ENCODE results near the gene AKT3.
"Not testable (repeated sequence)": the region's sequence is repeated elsewhere in the genome, so short reads cannot be mapped to it uniquely, and the experiment has no call there.

Gene AKT3

DNA sequence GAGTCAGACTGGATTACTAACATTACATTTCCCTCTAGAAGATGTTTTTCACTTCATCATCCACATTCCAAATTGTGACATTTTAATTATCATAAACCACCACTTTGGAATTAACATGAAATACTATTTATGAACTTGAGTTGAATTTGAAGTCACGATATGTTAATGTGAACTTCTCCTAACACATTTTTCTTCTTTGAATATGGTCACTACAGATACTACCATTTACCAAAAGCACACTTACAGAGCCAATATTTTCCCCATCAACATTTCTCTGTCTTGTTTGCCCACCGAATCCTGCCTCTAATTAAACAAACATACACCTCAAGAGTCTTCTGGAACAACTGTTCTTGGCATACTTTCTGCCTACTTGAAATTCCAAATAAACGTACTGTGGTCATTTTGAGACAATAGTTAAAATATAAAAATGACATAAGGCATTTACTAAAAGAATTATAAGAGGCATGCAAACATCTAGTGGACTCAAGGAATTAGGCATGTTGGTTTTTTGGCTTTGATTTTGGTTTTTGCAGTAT, 177.4 kb downstream of the AKT3 start:
- no peak for DNase-seq

- DNase-seq, result no peak
Observed at GRCh38 chr1:243667591-243667990, 182.5 kb downstream of the AKT3 start.

DNA sequence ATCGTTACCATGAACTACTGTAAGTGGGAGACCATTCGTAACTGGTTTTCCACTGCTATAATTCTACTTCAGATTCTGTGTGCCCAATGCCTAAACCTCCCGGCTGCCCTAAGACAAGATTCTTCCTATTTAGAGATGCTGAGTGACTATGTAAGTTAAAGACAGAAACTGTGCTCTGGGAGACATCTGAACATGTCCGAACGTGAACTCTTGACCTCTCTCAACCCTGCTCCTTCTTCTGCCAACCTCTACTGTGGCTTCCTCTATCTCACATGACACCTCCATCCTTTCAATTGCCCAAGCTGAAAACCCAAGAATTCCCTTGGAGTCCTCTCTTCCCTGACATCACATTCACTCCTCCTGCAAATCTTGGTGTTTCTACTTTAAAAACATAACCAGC, 182.9 kb downstream of the AKT3 start:
- DNase-seq, result no peak

- no peak for DNase-seq
Observed at GRCh38 chr1:243663651-243664050, 186.4 kb downstream of the AKT3 start.

- not testable (repeated sequence) for DNase-seq
Observed at GRCh38 chr1:243662169-243662568, 187.9 kb downstream of the AKT3 start.

DNA sequence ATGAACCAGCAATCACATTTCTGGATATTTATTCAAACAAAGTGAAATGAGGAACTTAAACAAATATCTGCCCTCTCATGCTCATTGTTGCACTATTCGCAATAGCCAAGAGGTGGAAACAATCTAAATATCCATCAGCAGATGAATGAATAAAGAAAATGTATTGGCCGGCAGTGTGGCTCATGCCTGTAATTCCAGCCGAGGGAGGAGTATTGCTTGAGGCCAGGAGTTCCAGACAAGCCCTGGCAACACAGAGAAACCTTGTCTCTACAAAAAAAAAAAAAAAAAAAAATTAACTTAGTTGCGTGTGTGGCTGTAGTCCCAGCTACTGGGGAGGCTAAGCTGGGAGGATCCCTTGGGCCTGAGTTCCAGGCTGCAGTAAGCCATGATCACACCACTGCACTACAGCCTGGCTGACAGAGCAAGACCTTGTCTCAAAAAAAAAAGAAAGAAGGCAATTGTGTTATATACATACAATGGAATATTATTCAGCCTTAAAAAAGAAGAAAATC, 191.4 kb downstream of the AKT3 start:
- no peak for DNase-seq

DNA sequence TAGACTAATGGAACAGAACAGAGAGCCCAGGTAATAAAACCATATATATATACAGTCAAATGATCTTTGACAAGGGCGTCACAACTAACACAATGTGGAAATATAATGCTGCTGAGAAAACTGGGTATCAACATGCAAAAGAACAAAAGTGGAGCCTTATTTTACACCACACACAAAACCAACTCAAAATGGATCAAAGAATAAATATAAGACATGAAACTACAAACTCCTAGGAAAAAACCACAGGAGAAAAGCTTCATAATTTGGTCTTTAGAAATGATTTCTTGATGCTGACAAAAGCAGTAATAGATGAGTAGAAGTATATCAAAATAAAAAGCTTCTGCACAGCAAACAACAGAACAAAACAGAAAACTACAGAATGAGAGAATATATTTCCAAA, 192.2 kb downstream of the AKT3 start:
- DNase-seq, result no peak

DNA sequence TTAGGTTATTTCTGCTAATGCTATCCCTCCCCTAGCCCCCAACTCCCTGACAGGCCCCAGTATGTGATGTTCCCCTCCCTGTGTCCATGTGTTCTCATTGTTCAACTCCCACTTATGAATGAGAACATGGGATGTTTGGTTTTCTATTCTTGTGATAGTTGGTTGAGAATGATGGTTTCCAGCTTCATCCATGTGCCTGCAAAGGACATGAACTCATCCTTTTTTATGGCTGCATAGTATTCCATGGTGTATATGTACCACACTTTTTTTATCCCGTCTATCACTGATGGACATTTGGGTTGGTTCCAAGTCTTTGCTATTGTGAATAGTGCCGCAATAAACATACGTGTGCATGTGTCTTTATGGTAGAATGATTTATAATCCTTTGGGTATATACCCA, 200.5 kb downstream of the AKT3 start:
- not testable (repeated sequence) for DNase-seq

GRCh38 chr1:243646841-243647240, 203.2 kb downstream of the AKT3 start:
- no peak for DNase-seq

DNA sequence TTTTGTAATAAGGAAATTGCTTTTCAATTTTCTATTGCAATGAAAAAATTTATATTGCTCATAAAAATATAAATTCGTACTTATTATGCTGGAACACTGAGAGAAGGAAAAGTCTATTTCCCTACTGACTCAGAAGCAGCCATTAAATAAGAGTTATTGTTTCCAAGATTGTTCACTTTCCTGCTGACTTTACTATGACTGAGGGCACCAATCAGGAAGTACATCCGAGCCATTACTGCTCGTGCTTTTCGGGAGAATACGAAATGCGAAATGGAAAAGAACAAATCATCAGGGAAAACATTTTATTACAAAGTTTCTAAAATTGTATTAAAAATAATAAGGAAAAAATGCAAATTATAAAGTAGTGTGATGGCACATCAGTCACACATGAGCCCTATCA, 204.8 kb downstream of the AKT3 start:
- no peak for DNase-seq

- DNase-seq, result no peak
Observed at GRCh38 chr1:243642936-243643335, 207.1 kb downstream of the AKT3 start.

DNA sequence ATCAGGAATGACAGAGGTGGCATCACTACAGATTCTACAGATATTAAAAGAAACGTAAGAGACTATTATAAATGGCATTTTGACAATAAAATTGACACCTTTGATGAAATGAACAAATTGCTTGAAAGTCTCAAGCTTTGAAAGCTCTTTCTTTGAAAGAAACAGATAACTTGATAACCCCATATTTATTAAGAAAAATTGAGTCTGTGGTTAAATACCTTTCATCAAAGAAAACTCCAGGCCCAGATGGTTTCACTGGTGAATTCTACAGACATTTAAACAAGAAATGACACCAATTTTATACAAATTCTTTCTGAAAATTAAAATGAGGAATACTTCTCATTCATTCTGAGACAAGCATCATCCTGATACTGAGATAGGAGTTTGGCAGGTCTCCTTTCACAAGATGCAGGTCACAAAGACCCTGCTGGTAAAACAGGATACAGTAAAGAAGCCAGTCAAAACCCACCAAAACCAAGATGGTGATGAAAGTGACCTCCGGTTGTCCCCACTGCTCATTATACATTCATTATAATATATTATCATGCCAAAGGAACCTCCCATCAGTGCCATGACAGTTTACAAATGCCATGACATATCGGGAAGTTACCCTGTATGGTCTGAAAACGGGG, 210.9 kb downstream of the AKT3 start:
- no peak for DNase-seq

DNA sequence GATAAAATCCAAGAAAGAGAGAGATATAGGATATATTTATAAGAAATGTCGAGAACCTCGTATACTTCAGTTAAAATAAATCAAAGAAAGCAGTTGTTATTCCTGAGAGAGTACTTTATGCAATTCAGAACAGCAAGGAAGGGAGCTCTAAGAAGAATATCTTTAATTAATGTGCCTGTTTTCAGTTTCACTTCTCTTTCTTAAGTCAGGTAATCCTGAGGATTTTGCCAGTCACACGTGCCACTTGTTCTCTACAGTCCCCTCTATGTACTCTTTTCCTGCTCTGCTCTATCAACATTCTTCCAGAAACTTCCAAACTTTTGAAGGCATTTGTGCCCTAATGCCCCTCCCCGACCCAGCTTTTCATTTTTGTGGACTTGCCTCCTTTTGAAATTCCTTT, 211.9 kb downstream of the AKT3 start:
- DNase-seq, result no peak

DNA sequence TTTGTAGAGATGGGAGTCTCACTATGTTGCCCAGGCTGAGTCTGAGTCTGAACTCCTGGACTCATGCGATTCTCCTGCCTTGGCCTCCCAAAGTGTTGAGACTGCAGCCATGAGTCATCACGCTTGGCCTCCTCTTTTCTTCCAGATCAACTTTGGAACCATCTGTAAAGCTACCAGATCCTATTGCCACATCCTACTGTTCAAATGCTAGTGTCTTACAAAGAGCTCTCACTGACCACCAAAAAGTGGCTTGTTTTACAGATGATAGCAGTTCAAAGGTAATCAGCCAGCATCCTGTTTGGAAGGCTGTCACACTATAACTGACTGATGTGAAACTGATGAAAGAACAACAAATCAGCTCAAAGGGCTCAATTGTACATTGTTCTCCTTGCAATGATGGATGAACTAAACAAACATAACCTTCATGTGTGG, 221.6 kb downstream of the AKT3 start:
- no peak for DNase-seq

DNA sequence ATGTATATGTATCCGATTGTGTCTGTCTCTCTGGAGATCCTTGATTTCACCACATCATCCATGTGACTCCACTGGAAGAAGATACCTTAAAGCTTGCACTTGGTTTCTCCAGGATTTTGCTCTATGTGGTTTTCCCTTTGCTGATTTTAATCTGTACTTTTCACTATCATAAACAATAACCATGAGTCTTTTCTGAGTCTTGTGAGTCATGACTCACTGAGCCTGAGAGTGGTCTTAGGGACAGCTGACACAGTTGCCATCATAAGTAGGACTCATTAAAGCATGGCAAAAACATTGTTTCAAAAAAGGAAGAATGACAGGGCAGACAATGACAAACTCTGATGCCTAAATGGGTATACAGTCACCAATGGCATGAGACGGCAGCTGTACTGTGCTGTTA, 226.2 kb downstream of the AKT3 start:
- DNase-seq, result no peak

DNA sequence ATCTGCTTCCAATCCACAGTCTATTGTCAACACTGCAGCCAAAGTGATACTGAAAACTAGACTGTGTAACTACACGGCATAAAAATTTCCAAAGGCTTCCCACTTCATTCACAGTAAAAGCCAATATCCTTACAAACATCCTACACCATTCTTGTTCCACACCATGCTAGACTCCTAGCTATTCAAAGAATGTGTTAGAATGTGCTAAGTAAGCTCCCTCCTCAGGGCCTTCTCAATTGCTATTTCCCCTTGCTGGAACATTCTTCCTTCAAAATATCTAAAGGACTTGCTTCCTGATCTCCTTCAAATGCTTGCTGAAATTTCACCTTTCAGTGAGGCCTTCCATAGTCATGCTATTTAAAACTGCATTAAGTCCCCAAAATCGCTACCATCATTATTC, 228.1 kb downstream of the AKT3 start:
- DNase-seq, result no peak

- no peak for DNase-seq
Observed at GRCh38 chr1:243620096-243620495, 229.9 kb downstream of the AKT3 start.

DNA sequence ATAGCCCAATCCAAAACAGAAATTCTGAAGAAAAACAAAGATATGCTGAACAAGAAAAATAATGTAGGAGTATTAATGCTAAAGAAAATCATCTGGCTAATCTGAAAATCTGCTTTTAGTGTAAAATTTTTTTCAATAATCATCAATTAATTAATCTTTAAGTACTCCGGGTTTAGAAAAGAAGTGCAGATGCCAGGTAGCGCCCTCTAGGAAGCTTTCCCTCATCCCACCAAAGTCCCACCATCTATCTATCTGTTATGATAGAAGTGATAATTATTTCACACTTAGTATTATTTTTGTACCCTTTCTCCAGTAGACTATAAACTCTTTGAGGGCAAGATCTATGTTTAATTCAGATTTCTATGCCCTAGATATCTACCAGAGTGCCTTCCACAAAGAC, 240.3 kb downstream of the AKT3 start:
- no peak for DNase-seq

GRCh38 chr1:243605604-243606003, 244.4 kb downstream of the AKT3 start:
- DNase-seq, result no peak

- no peak for DNase-seq
Observed at GRCh38 chr1:243601720-243602119, 248.3 kb downstream of the AKT3 start.

DNA sequence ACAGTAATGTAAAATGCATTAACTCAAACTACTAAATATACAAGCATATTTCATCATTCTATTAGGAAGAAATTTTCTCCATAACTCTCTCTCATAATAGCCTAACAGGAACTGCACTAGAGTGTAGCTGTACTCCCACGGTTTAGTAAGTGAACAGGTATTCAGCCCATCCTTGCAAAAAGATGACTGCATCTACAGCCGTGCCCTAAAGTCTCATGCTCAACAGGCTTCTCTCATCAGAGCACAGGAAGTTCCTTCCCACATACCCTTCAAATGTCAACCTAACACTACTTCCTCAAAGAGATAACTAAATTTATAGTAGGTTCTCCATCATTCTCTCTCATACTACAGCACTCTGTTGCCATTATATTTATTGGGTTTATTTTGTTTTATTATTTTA, 251.6 kb downstream of the AKT3 start:
- no peak for DNase-seq

DNA sequence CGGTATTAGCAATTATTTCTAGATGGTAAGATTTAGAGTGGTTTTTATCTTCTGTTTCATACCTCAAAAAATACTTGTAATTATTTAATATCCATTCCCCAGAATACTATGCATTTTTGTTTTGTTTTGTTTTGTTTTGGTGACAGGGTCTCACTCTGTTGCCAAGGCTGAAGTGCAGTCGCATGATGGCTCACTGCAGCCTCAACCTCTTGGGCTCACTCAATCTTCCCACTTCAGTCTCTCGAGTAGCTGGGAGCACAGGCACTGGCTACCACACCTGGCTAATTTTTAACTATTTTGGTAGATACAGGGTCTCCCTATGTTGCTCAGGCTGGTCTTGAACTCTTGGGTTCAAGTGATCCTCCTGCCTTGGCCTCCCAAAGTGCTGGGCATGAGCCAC, 252.7 kb downstream of the AKT3 start:
- DNase-seq, result no peak

DNA sequence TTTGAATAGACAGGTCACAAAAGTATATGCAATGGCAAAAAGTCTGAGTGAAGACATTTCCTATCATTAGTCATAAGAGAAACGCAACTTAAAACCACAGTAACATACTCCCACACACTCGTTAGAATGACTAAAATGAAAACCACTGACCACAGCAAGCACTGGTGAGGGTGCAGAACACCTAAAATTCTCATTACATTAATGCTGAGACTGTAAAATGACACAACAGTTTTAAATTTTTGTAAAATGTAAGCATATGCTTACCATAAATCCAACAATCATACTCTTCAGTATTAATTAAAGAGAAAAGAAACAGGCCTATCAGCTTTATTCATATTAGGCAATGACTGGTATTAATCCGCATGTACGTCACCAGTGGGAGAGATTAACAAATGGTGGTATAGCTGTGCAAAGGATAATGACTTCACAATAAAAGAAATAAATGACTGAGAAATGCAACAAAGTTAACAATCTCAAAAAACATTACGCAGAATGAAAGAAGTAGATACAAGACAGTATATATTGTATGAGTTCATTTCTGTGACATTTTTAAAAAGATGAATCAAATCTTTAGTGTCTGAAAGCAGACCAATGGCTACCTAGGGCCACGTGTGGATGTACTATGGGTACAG, 253.5 kb downstream of the AKT3 start:
- no peak for DNase-seq

DNA sequence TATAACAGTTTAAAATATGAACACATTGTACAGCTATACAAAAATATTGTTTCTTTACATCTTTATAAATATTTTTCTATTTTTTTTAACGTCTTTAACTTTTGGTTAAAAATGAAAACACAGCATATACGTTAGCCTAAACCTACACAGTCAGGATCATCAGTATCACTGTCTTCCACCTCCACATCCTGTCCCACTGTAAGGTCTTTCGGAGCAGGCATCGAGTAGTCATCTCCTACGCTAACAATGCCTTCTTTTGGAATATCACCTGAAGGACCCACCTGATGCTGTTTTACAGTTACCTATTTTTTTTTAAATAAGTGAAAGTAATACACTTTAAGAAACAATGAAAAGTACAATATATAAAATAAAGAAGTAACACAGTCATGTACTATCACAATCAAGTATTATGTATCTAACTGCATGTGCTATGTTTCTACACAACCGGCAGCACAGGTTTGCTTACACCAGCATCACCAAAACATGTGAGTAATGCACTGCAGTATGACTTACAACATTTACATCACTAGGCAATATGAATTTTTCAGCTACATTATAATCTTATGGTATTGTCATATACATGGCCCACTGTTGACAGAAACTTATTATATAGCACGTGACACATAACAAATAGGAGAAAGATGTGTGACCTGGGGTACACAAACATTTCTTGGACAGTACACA, 254.4 kb downstream of the AKT3 start:
- DNase-seq, result no peak

Measured in activated CD4-positive, alpha-beta T cell treated with anti-CD3 and anti-CD28 coated beads, Interleukin-2, amount 50 U/mL, for 1 hour (primary cell).